ENCODE measurements around the gene CMTR1.

Gene CMTR1

GRCh38 chr6:37452522-37452921, 19.5 kb downstream of the CMTR1 start:
- TF ChIP-seq GATA3 (IDR thresholded peaks at IDR 0.05; ENCODE audit: low read depth, low read length) (no peak), GATA2 (IDR thresholded peaks at IDR 0.05; ENCODE audit: low read depth, low read length) (no peak)

GRCh38 chr6:37454420-37455140, 21.6 kb downstream of the CMTR1 start:
- TF ChIP-seq GATA2 (IDR thresholded peaks at IDR 0.05; ENCODE audit: low read depth, low read length) (no peak), GATA3 (IDR thresholded peaks at IDR 0.05; ENCODE audit: low read depth, low read length) (no peak)

GRCh38 chr6:37456126-37456525, 23.1 kb downstream of the CMTR1 start:
- TF ChIP-seq GATA3 (IDR thresholded peaks at IDR 0.05; ENCODE audit: low read depth, low read length), result no peak
- TF ChIP-seq GATA2 (IDR thresholded peaks at IDR 0.05; ENCODE audit: low read depth, low read length), result no peak

GRCh38 chr6:37456816-37457560, 24.0 kb downstream of the CMTR1 start:
- TF ChIP-seq GATA2 (IDR thresholded peaks at IDR 0.05; ENCODE audit: low read depth, low read length) (no peak), GATA3 (IDR thresholded peaks at IDR 0.05; ENCODE audit: low read depth, low read length) (no peak)

- TF ChIP-seq GATA3 (IDR thresholded peaks at IDR 0.05; ENCODE audit: low read depth, low read length), result peak; percentile 98
- TF ChIP-seq GATA2 (IDR thresholded peaks at IDR 0.05; ENCODE audit: low read depth, low read length), result peak; percentile 100
Measured at GRCh38 chr6:37459981-37460800, 27.2 kb downstream of the CMTR1 start.

GRCh38 chr6:37460805-37461204, 27.8 kb downstream of the CMTR1 start:
- TF ChIP-seq GATA3 (IDR thresholded peaks at IDR 0.05; ENCODE audit: low read depth, low read length), result no peak

GRCh38 chr6:37463110-37463509, 30.1 kb downstream of the CMTR1 start:
- no peak for TF ChIP-seq GATA2 (IDR thresholded peaks at IDR 0.05; ENCODE audit: low read depth, low read length)
- no peak for TF ChIP-seq GATA3 (IDR thresholded peaks at IDR 0.05; ENCODE audit: low read depth, low read length)

GRCh38 chr6:37467718-37468117, 34.7 kb downstream of the CMTR1 start:
- TF ChIP-seq GATA3 (IDR thresholded peaks at IDR 0.05; ENCODE audit: low read depth, low read length) (no peak), GATA2 (IDR thresholded peaks at IDR 0.05; ENCODE audit: low read depth, low read length) (no peak)

GRCh38 chr6:37473364-37474095, 40.5 kb downstream of the CMTR1 start:
- TF ChIP-seq GATA2 (IDR thresholded peaks at IDR 0.05; ENCODE audit: low read depth, low read length), result peak; percentile 96
- TF ChIP-seq GATA3 (IDR thresholded peaks at IDR 0.05; ENCODE audit: low read depth, low read length), result no peak

GRCh38 chr6:37474316-37474715, 41.3 kb downstream of the CMTR1 start:
- TF ChIP-seq GATA2 (IDR thresholded peaks at IDR 0.05; ENCODE audit: low read depth, low read length), result peak; percentile 57
- no peak for TF ChIP-seq GATA3 (IDR thresholded peaks at IDR 0.05; ENCODE audit: low read depth, low read length)

- TF ChIP-seq GATA3 (IDR thresholded peaks at IDR 0.05; ENCODE audit: low read depth, low read length) (no peak), GATA2 (IDR thresholded peaks at IDR 0.05; ENCODE audit: low read depth, low read length) (no peak)
Measured at GRCh38 chr6:37477191-37477590, 44.2 kb downstream of the CMTR1 start.

GRCh38 chr6:37477656-37478435, 44.8 kb downstream of the CMTR1 start:
- TF ChIP-seq GATA3 (IDR thresholded peaks at IDR 0.05; ENCODE audit: low read depth, low read length), result no peak
- no peak for TF ChIP-seq GATA2 (IDR thresholded peaks at IDR 0.05; ENCODE audit: low read depth, low read length)

- TF ChIP-seq GATA3 (IDR thresholded peaks at IDR 0.05; ENCODE audit: low read depth, low read length), result no peak
- TF ChIP-seq GATA2 (IDR thresholded peaks at IDR 0.05; ENCODE audit: low read depth, low read length), result no peak
Measured at GRCh38 chr6:37478827-37479226, 45.8 kb downstream of the CMTR1 start.

Data from SH-SY5Y (cell line).